GM21526 (cell line): ENCODE data around the gene DLX6.

Experiments used
- ATAC-seq: cut with Tn5 transposase; IDR thresholded peaks from one replicate; pipeline ENCODE4 v1.9.1; 2021; ENCODE audit warnings: moderate library complexity; ENCODE audit not compliant: unreplicated experiment, low FRiP score

DLX6 gene

GRCh38 chr7:96995406-96996110, 9.8 kb upstream of the DLX6 start:
- no peak for ATAC-seq

DNA sequence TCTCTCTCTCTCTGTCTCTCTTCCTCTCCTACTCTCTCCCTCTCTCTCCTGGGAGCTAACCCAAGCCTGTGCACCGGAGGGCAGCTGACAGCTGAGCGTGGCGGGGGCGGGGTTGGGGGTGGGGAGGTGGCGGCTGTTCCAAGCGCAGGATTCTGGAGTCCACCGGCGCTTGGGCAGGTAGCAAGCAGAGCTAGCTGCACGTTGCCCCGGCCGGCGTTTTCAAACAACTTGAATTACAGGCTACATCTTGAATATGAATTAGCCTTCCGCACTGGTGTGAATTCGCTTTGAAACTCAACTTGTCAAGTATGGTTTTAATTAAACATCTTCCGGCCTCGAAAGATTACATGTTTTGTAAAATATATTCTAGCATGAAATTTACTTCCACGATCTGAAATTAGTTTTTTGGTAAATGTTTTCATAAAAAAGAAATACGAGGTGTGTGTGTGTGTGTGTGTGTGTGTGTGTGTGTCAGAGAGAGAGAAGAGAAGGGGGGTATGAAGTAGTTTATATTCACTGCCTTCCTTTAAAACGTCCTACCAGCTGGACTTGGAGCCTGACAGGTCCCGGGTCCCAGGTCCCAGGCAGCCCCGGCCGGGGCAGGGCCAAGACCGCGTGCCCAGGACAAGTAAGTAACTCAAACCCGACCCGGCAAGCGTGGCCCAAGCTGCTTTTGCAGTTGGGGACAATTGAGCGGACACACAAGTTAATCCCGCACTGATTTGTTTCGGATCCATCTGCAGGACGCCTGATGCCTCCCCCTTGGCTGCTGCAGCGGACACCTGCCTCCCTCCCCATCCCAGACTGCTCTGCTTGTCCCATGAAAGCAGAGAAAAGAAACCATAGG, 9.0 kb upstream of the DLX6 start:
- ATAC-seq = no peak

DNA sequence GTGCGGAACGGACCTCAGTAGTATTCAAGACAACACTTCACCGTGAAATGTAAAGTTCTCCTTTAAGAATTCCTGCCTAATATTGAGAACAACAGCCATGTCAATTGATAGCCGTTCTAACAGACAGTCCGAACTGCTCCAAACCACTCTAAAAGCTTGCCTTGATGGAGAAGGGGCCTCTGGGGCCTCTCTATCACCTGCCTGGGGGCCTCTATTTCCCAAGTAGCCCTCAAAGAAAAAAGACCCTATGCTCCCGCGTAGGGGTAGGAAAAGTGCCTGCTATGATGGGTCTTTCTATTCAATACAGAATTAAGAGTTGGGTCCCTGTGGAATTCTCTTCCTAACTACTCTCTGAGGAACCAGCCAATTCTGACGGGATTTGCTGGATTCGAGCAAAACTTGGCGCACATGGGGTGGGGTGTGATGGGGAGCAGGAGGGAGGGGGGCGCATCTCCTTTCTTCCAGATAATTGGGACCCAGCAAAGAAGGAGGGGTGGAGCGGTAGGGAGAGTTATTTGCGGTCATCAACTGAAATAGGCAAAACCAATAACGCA, 8.3 kb upstream of the DLX6 start:
- no peak for ATAC-seq

DNA sequence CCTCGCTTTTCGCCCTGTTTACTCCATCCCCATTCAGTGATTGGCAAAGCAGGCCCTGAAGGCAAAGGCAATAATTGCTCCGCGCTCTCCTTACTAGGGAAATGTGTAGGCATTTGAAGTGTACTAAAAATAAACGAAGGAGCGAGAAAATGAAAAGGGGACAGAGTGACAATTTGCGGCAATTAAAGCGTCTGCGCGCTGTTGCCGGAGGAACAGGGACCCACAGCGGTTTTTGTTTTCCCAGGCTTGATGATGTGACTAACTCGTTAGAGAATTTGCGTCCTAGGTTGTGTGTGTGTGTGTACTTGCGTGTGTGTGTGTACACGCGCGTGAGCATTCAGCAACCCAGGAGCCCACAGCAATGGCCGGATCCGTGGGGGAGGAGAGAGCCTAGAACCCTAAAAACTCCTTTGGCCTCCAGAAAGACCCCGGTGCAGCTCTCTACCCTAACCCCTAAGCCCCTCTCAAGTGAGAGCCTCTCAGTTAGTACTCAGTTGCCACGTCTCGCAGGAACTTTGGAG, 7.8 kb upstream of the DLX6 start:
- ATAC-seq = no peak

DNA sequence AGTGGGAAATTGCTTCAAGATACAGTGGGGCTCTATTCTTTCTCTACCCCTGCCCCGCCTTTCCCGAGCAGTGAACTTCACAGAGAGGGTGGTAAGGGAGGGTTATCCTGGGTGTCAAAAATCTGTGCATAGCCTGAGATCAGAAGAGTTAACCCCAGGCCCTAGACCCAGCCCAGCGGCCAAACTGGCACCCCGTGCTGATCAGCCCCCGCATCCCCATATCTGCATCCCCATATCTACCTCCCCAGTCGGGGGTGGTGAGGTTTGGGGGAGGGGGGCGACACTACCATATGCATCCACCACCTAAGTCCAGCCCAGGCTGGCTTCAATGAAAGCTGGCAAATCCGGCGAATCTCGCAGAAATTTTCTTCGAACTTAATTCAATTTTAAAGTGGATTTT, 7.0 kb upstream of the DLX6 start:
- no peak for ATAC-seq

DNA sequence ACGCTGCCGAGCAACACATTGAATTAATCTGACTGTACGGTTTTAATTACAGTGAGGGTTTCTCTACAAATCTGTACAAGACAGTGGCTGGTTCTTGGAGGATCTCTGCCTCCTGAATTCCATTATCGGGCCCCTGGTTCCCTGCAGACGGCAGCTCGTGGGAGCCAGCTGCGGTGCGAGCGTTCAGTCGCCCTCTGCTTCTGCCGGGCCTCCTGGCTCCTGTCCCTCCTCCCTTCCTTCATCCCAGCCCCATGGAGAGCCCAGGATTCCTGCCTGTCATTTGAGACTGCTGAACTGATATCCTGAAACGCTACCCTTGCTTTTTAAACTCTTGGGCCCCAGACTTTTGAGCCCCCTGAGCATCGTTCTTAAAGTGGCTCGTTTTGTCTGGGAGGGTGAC, 6.6 kb upstream of the DLX6 start:
- ATAC-seq = no peak

- no peak for ATAC-seq
These were observed 4.1 kb upstream of the DLX6 start for GRCh38 chr7:97001221-97001620.

GRCh38 chr7:97001656-97002554, 3.4 kb upstream of the DLX6 start:
- ATAC-seq = no peak

DNA sequence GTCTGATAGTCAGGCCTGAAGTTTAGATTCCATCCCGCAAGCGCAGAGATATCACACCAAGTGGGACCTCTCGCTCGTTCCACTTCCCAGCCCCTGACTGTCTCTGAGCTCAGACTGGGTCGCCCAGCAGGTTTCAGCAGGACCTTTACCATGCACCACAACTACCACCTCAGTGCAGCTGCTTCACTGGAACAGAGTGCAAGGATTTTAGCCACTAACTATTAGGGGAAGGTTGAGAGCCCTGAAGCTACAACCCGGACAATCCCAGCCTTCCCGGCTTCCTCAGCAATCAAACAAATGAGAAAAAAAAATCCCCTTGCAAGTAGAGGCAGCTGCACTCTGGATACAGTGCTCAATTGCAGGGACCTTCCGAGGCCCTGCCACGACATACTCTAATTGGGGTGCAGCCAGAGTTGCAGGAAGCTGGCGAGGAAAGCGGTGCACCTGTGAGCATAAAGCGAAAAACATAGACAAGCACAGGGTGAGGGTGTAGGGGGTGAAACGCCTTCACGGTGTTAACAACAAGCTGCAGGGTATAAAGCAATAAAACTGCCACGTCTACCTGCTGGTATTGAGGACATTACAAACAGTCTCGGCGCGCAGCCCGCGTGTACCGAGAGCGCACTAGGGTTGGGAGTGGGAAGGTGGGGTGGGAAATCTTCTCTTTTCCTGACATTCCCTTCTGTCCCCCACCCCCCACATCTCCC, 2.6 kb upstream of the DLX6 start:
- ATAC-seq = no peak

- ATAC-seq = no peak
These were observed 1.8 kb upstream of the DLX6 start for GRCh38 chr7:97003262-97004246.

DNA sequence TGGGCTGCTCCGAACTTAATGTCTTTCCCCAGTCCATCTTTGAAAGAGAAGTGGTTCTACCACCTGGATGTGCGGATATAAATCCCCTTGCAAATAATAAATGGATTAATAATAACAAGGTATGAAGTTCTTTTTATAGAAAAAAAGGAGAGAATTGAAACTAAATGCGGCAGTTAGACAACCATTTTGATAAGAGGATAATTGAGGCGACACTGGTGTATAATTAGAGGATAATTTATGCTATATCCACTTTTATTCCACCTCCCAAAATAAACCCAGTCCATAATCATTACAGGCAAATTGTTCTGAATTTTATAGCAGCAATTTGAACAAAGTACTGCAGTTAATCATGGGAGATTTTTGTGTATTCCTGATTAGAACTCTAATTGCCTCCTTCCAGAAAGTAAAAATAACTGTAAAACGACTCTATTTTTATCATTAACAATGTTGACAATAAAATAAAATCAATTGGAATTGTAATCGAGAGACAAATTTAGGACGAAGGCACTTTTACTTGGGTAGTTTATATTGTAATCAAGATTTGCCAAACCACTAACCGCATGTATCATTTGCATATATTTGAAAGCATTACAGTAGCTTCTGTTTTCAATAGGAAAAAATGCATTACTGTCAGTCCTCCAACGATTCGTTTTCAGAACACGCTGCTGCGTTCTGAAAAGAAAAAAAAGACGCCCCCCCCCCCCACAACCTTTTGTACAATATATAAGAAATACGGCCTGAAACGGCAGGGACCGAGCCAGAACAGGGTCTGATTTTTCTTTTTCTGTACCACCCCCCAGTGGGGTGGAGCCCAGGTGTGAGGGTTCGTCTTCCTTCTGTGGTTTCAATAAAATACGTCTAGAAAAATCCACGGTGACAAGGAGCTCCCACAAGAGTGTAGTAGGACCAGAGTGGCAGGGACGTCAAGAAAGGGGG, 838 bp upstream of the DLX6 start:
- ATAC-seq = no peak

DNA sequence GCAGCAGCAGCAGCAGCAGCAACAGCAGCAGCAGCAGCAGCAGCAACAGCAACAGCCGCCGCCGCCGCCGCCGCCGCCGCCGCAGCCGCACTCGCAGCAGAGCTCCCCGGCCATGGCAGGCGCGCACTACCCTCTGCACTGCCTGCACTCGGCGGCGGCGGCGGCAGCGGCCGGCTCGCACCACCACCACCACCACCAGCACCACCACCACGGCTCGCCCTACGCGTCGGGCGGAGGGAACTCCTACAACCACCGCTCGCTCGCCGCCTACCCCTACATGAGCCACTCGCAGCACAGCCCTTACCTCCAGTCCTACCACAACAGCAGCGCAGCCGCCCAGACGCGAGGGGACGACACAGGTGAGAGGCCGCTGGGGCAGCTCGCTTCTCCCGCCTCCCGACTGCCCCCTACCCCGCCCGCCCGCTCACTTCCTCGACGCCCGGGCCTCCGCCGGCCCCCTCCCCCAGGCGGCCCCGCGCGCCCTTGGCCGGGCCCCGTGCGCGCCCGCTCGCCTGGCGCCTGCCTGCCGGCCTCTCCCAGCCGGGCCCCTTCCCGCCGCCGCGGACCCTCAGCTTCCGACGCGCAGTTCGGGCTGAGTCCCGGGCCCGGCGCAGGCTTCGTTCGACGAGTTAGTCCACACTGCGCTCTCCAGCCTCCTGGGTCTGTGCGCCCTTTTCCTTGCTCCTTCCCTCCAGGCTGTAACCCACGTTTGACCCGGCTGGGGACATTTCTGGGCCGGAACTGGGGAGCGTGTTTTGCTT, 882 bp downstream of the DLX6 start:
- ATAC-seq = peak; percentile 60

DNA sequence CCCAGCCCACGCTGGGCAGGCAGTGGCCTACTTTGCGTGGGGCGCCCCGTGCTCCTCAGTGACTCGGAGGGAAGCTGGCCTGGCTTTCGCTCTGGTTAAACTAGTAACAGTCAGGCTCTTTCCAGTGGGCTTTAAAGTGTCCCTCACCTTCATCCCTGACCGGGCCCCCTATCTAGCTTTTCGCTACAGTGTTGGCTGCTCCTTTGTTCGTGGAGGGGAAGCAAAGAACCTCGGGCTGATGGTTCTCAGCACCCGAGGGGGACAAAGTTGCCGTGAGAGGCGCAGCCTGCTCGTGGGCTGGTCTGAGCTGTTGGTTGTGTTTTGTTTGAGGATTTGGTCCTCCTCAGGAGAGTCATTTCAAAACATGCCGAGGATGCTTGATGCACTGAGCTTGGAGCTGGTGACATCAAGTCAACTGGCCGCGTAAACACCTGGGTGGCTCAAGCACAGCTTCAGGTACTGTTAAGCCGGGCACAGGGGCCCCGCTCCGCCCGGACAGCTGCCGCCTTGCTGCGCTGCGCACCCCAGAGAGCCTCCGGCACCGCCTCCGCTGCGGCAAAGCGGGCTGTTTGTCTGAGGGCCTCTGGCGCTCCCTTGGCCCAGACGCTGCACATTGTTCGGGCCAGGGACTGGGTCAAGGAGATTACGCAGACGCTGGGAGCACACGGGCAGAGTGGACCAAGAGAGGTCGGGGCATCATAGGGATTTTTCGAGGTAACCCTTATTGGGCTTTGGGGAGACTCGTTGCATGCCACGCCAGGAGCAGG, 1.6 kb downstream of the DLX6 start:
- ATAC-seq = no peak

DNA sequence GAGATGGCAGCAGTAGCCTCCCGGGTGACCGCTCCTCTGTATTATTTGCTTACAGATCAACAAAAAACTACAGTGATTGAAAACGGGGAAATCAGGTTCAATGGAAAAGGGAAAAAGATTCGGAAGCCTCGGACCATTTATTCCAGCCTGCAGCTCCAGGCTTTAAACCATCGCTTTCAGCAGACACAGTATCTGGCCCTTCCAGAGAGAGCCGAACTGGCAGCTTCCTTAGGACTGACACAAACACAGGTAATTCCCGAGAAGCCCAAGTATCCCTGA, 2.2 kb downstream of the DLX6 start:
- ATAC-seq = no peak

DNA sequence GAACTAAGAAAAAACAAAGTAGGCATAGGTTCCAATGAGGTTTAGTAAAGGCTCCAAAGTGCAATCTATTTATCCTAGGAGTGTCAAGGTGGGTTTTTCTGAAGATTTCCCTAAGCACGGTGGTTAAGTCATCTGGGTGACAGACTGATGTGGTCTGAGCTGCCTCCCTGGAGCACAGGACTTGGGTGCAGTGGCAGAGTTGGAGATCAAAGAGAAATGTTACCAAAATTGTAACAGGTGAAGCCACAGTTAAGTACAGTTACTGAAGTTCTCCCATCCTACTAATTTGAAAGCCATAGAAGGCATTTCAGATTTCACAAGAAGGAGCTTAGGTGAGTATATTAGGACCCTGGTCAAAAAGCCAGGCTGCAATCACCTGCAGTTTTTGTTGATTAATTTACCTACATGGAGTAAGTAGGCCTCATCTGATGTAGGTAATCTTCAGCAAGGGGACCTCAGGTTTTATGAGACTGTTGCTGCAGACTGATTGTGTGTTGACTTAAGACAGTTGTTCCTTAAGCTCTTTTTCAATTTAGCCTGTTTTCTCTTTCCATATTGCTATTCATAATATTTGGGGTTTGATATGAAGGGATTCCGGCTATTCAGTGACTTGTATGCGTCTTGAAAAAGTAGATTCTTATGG, 3.0 kb downstream of the DLX6 start:
- no peak for ATAC-seq
